A549 (cell line): ENCODE measurements around the gene POLA1.

ENCODE experiments used
- CTCF ChIP-seq: fragments of >200 bp; sonication (Bioruptor Twin); formaldehyde crosslinking; IDR thresholded peaks from 3 replicates; pipeline ENCODE4 v1.5.1; 2016
- HDAC2 ChIP-seq: fragments of 200-600 bp; sonication (generic); IDR thresholded peaks from 2 replicates; pipeline ENCODE4 v1.6.1; 2016
- JUNB ChIP-seq: fragments of >200 bp; sonication (Bioruptor Twin); formaldehyde crosslinking; IDR thresholded peaks from 2 replicates; pipeline ENCODE4 v1.6.1; 2016
- MYC ChIP-seq: IDR thresholded peaks from 2 replicates; pipeline ENCODE4 v1.6.1; 2012; ENCODE audit warnings: mild to moderate bottlenecking, inconsistent platforms, low read length, improper control_type of control experiment, borderline replicate concordance
- PHF8 ChIP-seq: fragments of 200-600 bp; sonication (generic); IDR thresholded peaks from 2 replicates; pipeline ENCODE4 v1.6.1; 2016; ENCODE audit warnings: low read depth, mild to moderate bottlenecking, antibody characterized with exemption, moderate library complexity, borderline replicate concordance
- POLR2A ChIP-seq: IDR thresholded peaks from 2 replicates; pipeline ENCODE4 v1.6.1; 2012; ENCODE audit warnings: mild to moderate bottlenecking, low read length
- POLR2AphosphoS2 ChIP-seq: conservative IDR thresholded peaks from 2 replicates; pipeline ENCODE4 v1.6.1; 2012; ENCODE audit warnings: low read length, improper control_type of control experiment, inconsistent platforms
- SREBF2 ChIP-seq: fragments of 450-650 bp; IDR thresholded peaks from 2 replicates; pipeline ENCODE4 v1.6.1; 2014; ENCODE audit warnings: mild to moderate bottlenecking, moderate library complexity

GRCh38 chrX:24672701-24673190, 21.0 kb upstream of the POLA1 start:
- TF ChIP-seq CTCF (no peak), SREBF2 (no peak), JUNB (no peak), POLR2AphosphoS2 (no peak), MYC (no peak), POLR2A (no peak), HDAC2 (no peak), PHF8 (no peak)
